ENCODE measurements around the gene SFTA2.
"Not testable (repeated sequence)": the region's sequence is repeated elsewhere in the genome, so short reads cannot be mapped to it uniquely, and the experiment has no call there.

SFTA2 gene

DNA sequence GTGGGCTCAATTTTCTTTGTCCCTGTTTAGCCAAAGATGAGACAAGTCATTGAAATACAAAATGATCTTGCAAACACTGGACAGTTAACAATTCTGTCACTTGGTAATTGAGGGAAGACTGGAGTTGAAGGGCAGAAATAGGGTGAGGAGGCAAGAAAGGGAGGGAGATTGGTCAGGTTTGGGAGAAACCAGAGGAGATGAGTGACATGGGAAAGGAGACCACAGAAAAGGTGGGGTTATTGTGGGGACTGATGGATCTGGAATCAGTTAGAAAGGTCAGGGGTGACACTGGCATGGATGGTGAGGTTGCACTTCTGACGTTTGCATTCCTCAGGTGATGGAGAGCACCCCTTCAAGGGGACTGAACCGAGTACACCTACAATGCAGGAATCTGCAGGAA, 23.3 kb downstream of the SFTA2 start:
- H3K27ac ChIP-seq: peak overlapping the region; percentile 71; the same call in 1 of the 2 replicates

DNA sequence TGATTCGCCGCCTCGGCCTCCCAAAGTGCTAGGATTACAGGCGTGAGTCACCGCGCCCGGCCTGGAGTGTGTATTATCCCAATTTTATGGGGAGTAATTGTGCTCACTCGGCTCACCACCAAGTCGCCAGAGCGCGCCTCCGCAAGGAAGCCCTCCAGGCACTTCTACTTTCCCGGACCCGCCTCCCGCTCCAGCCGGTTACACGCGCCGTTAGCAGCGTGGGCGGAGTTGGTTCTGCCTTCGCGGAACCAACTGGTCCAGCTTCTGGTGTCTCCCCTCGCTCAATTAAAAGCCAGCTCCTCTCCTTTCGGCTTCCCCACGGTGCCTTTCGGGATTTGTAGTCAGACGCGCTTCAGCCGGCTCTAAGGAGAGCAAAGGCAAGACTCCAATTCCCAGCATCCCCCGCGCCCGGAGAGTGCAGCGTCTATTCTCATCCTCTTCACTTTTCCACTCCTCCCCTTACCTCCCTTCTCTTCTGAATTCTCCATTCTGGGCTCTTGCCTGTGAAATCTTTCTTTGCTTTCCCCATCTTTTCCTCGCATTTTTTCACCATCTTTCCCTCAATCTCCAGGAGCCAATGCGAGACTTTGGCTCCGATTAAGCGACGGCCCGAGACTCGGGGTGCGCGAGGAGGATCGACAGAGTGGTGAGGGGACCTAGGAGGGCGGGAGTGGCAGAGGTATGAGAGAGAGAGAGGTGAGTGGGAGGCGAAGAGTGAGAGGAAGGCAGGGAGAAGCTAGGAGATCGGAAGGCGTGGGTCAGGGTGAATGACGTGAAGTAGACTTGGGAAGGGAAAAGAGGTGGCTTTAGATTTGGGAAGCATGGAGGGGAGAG, 24.0 kb downstream of the SFTA2 start, which contains the start of gene GTF2H4:
Gene GTF2H4, plus strand, starts transcription at position 450 of the 834 bp plus-strand sequence.
- peak within 1 kb of the TSS; percentile 71; the same call in 1 of the 2 replicates for H3K27ac ChIP-seq
- TF ChIP-seq, protein P1, sequence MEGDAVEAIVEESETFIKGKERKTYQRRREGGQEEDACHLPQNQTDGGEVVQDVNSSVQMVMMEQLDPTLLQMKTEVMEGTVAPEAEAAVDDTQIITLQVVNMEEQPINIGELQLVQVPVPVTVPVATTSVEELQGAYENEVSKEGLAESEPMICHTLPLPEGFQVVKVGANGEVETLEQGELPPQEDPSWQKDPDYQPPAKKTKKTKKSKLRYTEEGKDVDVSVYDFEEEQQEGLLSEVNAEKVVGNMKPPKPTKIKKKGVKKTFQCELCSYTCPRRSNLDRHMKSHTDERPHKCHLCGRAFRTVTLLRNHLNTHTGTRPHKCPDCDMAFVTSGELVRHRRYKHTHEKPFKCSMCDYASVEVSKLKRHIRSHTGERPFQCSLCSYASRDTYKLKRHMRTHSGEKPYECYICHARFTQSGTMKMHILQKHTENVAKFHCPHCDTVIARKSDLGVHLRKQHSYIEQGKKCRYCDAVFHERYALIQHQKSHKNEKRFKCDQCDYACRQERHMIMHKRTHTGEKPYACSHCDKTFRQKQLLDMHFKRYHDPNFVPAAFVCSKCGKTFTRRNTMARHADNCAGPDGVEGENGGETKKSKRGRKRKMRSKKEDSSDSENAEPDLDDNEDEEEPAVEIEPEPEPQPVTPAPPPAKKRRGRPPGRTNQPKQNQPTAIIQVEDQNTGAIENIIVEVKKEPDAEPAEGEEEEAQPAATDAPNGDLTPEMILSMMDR (conservative IDR thresholded peaks at IDR 0.05): no peak

More for the DNA sequence above, 23.3 kb downstream of the SFTA2 start:
- TF ChIP-seq, protein P1 (conservative IDR thresholded peaks at IDR 0.05): no peak

DNA sequence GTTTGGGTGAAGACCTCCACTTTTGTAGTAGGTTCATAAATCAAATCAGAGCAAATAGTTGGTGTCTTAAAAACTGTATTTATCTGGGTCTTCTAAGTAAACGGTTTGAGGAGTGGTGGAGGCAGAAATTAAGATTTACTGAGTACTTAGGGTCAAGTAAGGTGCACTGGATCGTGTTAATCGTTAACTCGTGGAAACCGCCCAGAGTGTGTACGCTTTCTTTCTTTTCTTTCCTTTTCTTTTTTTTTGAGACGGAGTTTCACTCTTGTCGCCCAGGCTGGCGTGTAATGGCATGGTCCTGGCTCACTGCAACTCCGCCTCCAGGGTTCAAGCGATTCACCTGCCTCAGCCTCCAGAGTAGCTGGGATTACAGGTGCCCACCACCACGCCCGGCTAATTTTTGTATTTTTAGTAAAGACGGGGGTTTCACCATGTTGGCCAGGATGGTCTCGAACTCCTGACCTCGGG, 24.6 kb downstream of the SFTA2 start:
- peak overlapping the region; percentile 71; the same call in 1 of the 2 replicates for H3K27ac ChIP-seq

DNA sequence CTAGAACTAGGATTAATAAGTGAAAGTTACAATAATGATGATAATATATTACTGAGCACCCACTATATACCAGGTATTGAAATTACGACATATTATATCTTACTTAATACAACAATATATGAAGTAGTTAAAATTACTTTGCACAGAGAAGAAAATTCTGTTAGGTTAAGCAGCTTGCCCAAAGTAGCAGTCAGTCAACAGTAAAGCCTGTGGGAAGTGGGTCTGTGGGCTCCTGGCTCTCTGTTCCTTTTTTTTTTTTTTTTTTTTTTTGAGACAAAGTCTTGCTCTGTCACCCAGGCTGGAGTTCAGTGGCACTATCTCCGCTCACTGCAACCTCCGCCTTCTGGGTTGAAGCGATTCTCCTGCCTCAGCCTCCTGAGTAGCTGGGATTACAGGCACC, 28.7 kb downstream of the SFTA2 start:
- TF ChIP-seq, protein P1 (conservative IDR thresholded peaks at IDR 0.05): no peak
- no peak overlapping the region for H3K27ac ChIP-seq

DNA sequence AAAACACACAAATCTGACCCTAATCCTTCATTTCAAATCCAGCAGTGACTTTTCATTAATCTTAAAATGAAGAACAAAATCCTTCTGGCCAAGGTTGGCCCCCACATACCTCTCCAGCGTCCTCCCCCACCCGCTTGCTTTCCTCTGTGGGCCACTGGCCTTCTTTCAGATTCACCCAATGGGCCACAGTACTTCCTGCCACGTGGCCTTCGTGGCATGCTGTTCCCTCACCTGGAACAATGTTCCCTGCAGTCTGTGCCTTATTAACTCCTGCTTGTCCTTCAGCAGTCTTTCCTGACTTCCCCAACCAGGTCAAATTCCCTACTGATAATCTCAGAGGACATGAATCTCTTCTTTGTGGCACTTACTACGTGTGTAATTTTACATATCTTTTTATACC, 29.3 kb downstream of the SFTA2 start:
- TF ChIP-seq, protein P1 (conservative IDR thresholded peaks at IDR 0.05): no peak
- H3K27ac ChIP-seq: no peak overlapping the region

DNA sequence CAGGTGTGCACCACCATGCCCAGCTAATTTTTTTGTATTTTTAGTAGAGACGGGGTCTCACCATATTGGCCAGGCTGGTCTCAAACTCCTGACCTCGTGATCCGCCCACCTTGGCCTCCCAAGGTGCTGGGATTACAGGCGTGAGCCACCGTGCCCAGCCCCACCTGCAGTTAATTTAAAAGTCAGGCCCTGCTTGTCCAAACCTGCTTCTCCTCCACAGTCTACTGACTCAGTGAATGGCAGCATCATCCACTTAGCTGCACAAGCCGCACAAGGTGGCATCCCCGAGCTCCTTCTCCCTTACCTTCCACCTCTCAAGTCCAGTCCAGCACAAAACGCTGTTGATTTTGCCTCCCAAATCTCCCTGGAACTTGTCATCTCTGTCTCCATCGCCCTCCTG, 29.8 kb downstream of the SFTA2 start:
- H3K27ac ChIP-seq: not testable (repeated sequence)

DNA sequence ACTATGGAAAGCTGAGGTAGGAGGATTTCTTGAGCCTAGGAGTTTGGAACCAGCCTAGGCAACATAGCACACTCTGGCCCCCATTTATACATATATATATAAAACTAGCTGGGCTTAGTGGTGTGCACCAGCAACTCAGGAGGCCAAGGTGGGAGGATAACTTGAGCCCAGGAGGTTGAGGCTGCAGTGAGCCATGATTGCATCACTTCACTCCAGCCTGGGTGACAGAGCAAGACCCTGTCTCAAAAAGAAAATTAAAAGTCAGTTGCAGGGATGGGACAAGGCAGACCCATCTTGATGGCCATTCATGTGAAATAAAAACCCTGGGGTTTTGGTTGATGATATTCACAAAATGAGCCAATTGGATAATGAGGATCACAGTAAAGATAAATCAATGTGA, 30.5 kb downstream of the SFTA2 start:
- no peak overlapping the region for H3K27ac ChIP-seq

DNA sequence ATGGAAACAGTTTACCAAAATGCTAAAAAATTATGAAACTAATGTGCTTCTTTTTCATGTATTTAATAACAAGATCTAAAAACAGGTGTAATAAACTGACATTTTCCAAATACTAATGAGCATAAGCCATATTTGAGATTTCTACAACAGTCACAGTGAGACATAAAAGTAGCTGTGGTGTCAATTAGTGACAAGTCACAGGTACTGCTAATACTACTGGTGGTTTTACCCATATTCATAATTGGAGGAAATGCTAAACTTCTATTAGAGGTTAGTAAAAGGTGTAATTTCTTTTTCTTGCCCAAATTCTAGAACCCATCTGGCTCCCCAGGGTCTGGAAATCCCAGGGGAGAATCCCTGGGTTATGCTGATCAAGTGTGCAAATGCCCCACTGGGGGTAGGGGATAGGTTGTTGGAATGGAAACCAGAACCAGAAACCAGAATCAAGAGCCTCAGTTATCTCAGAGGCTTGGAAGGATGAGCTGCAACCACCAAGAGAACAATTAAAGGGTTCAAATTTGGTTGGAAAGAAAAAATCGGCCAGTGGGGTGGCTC, 31.0 kb downstream of the SFTA2 start:
- TF ChIP-seq, protein P1 (conservative IDR thresholded peaks at IDR 0.05): no peak
- H3K27ac ChIP-seq: no peak overlapping the region

More for the DNA sequence above, 30.5 kb downstream of the SFTA2 start:
- TF ChIP-seq, protein P1 (conservative IDR thresholded peaks at IDR 0.05): no peak
